Dermis microvascular lymphatic vessel endothelial cell (primary cell): ENCODE data around the gene ITPK1. TPM values are rescaled to one million over a fixed set of nuclear protein-coding genes. Genes with fewer than 3 reads are reported as not detected.

Experiments
- DNase-seq, 2 donors: peaks; one replicate each; pipeline versions ENCODE4 v3.0.0 to v3.0.0-alpha.2; 2010; ENCODE audit warnings: low read depth in 2 of 2
- total RNA-seq: library from RNA; depleted of rRNA; stranded (reverse); fragments of >200 nt; gene quantifications from 2 replicates; pipeline ENCODE4 v1.2.1, GENCODE V29; 2014

The ITPK1 gene
- total RNA-seq, 1 donor from 2014 or later: 9.6 TPM

- DNase-seq: no peak
These were observed 189.4 kb downstream of the ITPK1 start for GRCh38 chr14:92926180-92926845.

- DNase-seq: no peak
These were observed 190.3 kb downstream of the ITPK1 start for GRCh38 chr14:92925446-92925845.

- DNase-seq: no peak
These were observed 191.5 kb downstream of the ITPK1 start for GRCh38 chr14:92924247-92924646.

- DNase-seq: no peak
These were observed 192.0 kb downstream of the ITPK1 start for GRCh38 chr14:92923744-92924103.

- peak in 1 of 2 donors; percentile 59 for DNase-seq
These were observed 192.6 kb downstream of the ITPK1 start, which contains the start of gene CHGA for GRCh38 chr14:92922883-92923743. Gene CHGA (plus strand): TSS chr14:92923150. CDS start chr14:92923360, 210 bp downstream.

GRCh38 chr14:92922155-92922735 is 193.5 kb downstream of the ITPK1 start:
- no peak for DNase-seq

- DNase-seq: no peak
These were observed 195.7 kb downstream of the ITPK1 start for GRCh38 chr14:92920001-92920400.

- DNase-seq: no peak
These were observed 197.8 kb downstream of the ITPK1 start for GRCh38 chr14:92917956-92918355.

GRCh38 chr14:92917041-92917940 is 198.4 kb downstream of the ITPK1 start:
- no peak for DNase-seq

- DNase-seq: no peak
These were observed 199.5 kb downstream of the ITPK1 start for GRCh38 chr14:92916201-92916600.

GRCh38 chr14:92914087-92914656 is 201.6 kb downstream of the ITPK1 start:
- peak in 1 of 2 donors; percentile 34 for DNase-seq

GRCh38 chr14:92907316-92907911 is 208.3 kb downstream of the ITPK1 start:
- DNase-seq: no peak

- no peak for DNase-seq
These were observed 208.9 kb downstream of the ITPK1 start for GRCh38 chr14:92906823-92907222.

GRCh38 chr14:92906420-92906819 is 209.3 kb downstream of the ITPK1 start:
- no peak for DNase-seq

- DNase-seq: no peak
These were observed 210.1 kb downstream of the ITPK1 start for GRCh38 chr14:92905667-92906066.

- no peak for DNase-seq
These were observed 212.4 kb downstream of the ITPK1 start for GRCh38 chr14:92903359-92903758.

GRCh38 chr14:92902726-92903125 is 213.0 kb downstream of the ITPK1 start:
- no peak for DNase-seq

GRCh38 chr14:92902191-92902590 is 213.5 kb downstream of the ITPK1 start:
- no peak for DNase-seq

- no peak for DNase-seq
These were observed 215.1 kb downstream of the ITPK1 start for GRCh38 chr14:92900660-92901059.

- DNase-seq: no peak
These were observed 217.1 kb downstream of the ITPK1 start for GRCh38 chr14:92898566-92899131.
